K562 (cell line): Measurements from ENCODE around the gene PELI1. TPM values are rescaled to one million over a fixed set of nuclear protein-coding genes. Genes with fewer than 3 reads are reported as not detected.

Experiments
- ARID1B ChIP-seq: fragments of 450-650 bp; IDR thresholded peaks from 2 replicates; pipeline ENCODE4 v1.6.1; 2016; ENCODE audit warnings: antibody characterized with exemption, mild to moderate bottlenecking, inconsistent platforms
- HDAC6 ChIP-seq: IDR thresholded peaks from 2 replicates; pipeline ENCODE4 v1.6.1; 2012; ENCODE audit warnings: low read depth, mild to moderate bottlenecking, control low read depth, inconsistent platforms, low read length, moderate library complexity
- RCOR1 ChIP-seq, 2 experiments: IDR thresholded peaks; 2 replicates each; pipeline ENCODE4 v1.6.1; 2012; ENCODE audit warnings: low read depth in 2 of 2, low read length in 2 of 2, borderline replicate concordance in 1 of 2, improper control_type of control experiment in 1 of 2
- SP2 ChIP-seq: IDR thresholded peaks from 2 replicates; pipeline ENCODE4 v1.6.1; 2011; ENCODE audit warnings: mild to moderate bottlenecking, low read depth, low read length, moderate library complexity; ENCODE audit not compliant: poor library complexity, severe bottlenecking; ENCODE audit errors: extremely low read depth
- ZNF384 ChIP-seq: IDR thresholded peaks from 2 replicates; pipeline ENCODE4 v1.6.1; 2012; ENCODE audit warnings: low read depth, low read length, improper control_type of control experiment
- polyA plus RNA-seq, 8 experiments: library from polyadenylated mRNA; depleted of rRNA in 4 of 8; stranded (reverse) in 5 of 8; unstranded in 3 of 8; fragments of >200 nt; fragmentation: Nextera tagmentation in 2 of 8; fragmentation: Illumina TruSeq in 1 of 8; extraction: Ambion mirVana in 2 of 8; extraction: Trizol in 1 of 8; gene quantifications; 2 replicates each; pipeline versions ENCODE4 v1.2.1 to v1.2.3, GENCODE V29; 2011 to 2014; ENCODE audit warnings: inconsistent platforms in 1 of 8, missing spikeins in 1 of 8
- total RNA-seq, 7 experiments: library from RNA; depleted of rRNA in 6 of 7; stranded (reverse); fragments of >200 nt in 6 of 7; fragmentation: Illumina TruSeq in 2 of 7; extraction: Trizol in 2 of 7; gene quantifications; 2 replicates each; pipeline versions ENCODE4 v1.2.1 to v1.2.3, GENCODE V29; 2011 to 2021; ENCODE audit warnings: low replicate concordance in 1 of 7
- TF ChIP-seq, protein P1 (sequence below): fragments of 450-650 bp; IDR thresholded peaks from 2 replicates; pipeline ENCODE4 v1.6.1; 2016; ENCODE audit warnings: mild to moderate bottlenecking, moderate library complexity
- TF ChIP-seq, protein P2 (sequence below): fragments of 250-450 bp; sonication (Bioruptor Pico); IDR thresholded peaks from 2 replicates; pipeline ENCODE4 v1.8.0; 2022; ENCODE audit warnings: moderate library complexity, mild to moderate bottlenecking, inconsistent platforms
- TF ChIP-seq, protein P3 (sequence below), 2 experiments: fragments of 450-650 bp; conservative IDR thresholded peaks; 2 replicates each; pipeline ENCODE4 v1.6.1; 2017; ENCODE audit warnings: mild to moderate bottlenecking in 2 of 2, moderate library complexity in 2 of 2
- TF ChIP-seq, protein P4 (sequence below): fragments of 150-350 bp; IDR thresholded peaks from 2 replicates; pipeline ENCODE4 v1.6.1; 2014; ENCODE audit warnings: low read depth, mild to moderate bottlenecking, low read length, borderline replicate concordance

PELI1 gene
- total and polyA plus RNA-seq, 9 of the 15 experiments (the other 6 are each of a cell fraction or from before 2014, with no cell fraction given) = 3.3 to 19.2 (median 12.5) TPM

DNA sequence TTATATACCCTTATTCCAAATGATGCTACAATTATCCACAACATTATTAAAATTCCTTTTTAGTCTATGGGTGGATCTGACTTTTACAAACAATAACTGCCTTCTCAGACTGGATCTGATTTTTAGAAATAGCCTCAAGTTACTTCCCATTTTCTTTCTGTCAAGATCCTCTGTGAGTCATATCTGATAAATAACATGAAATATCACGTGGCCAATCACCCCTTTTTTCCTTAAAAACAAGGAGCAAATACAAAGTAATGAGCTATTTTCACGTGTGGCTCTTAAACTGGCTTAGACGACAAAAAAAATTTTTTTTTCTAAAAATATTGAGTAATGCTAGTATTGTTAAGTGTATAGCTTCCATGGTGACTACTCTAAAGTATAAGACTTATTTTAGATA is 6.7 kb downstream of the PELI1 start (continued):
- TF ChIP-seq, protein P1, sequence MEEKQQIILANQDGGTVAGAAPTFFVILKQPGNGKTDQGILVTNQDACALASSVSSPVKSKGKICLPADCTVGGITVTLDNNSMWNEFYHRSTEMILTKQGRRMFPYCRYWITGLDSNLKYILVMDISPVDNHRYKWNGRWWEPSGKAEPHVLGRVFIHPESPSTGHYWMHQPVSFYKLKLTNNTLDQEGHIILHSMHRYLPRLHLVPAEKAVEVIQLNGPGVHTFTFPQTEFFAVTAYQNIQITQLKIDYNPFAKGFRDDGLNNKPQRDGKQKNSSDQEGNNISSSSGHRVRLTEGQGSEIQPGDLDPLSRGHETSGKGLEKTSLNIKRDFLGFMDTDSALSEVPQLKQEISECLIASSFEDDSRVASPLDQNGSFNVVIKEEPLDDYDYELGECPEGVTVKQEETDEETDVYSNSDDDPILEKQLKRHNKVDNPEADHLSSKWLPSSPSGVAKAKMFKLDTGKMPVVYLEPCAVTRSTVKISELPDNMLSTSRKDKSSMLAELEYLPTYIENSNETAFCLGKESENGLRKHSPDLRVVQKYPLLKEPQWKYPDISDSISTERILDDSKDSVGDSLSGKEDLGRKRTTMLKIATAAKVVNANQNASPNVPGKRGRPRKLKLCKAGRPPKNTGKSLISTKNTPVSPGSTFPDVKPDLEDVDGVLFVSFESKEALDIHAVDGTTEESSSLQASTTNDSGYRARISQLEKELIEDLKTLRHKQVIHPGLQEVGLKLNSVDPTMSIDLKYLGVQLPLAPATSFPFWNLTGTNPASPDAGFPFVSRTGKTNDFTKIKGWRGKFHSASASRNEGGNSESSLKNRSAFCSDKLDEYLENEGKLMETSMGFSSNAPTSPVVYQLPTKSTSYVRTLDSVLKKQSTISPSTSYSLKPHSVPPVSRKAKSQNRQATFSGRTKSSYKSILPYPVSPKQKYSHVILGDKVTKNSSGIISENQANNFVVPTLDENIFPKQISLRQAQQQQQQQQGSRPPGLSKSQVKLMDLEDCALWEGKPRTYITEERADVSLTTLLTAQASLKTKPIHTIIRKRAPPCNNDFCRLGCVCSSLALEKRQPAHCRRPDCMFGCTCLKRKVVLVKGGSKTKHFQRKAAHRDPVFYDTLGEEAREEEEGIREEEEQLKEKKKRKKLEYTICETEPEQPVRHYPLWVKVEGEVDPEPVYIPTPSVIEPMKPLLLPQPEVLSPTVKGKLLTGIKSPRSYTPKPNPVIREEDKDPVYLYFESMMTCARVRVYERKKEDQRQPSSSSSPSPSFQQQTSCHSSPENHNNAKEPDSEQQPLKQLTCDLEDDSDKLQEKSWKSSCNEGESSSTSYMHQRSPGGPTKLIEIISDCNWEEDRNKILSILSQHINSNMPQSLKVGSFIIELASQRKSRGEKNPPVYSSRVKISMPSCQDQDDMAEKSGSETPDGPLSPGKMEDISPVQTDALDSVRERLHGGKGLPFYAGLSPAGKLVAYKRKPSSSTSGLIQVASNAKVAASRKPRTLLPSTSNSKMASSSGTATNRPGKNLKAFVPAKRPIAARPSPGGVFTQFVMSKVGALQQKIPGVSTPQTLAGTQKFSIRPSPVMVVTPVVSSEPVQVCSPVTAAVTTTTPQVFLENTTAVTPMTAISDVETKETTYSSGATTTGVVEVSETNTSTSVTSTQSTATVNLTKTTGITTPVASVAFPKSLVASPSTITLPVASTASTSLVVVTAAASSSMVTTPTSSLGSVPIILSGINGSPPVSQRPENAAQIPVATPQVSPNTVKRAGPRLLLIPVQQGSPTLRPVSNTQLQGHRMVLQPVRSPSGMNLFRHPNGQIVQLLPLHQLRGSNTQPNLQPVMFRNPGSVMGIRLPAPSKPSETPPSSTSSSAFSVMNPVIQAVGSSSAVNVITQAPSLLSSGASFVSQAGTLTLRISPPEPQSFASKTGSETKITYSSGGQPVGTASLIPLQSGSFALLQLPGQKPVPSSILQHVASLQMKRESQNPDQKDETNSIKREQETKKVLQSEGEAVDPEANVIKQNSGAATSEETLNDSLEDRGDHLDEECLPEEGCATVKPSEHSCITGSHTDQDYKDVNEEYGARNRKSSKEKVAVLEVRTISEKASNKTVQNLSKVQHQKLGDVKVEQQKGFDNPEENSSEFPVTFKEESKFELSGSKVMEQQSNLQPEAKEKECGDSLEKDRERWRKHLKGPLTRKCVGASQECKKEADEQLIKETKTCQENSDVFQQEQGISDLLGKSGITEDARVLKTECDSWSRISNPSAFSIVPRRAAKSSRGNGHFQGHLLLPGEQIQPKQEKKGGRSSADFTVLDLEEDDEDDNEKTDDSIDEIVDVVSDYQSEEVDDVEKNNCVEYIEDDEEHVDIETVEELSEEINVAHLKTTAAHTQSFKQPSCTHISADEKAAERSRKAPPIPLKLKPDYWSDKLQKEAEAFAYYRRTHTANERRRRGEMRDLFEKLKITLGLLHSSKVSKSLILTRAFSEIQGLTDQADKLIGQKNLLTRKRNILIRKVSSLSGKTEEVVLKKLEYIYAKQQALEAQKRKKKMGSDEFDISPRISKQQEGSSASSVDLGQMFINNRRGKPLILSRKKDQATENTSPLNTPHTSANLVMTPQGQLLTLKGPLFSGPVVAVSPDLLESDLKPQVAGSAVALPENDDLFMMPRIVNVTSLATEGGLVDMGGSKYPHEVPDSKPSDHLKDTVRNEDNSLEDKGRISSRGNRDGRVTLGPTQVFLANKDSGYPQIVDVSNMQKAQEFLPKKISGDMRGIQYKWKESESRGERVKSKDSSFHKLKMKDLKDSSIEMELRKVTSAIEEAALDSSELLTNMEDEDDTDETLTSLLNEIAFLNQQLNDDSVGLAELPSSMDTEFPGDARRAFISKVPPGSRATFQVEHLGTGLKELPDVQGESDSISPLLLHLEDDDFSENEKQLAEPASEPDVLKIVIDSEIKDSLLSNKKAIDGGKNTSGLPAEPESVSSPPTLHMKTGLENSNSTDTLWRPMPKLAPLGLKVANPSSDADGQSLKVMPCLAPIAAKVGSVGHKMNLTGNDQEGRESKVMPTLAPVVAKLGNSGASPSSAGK = no peak
- TF ChIP-seq, protein P2, sequence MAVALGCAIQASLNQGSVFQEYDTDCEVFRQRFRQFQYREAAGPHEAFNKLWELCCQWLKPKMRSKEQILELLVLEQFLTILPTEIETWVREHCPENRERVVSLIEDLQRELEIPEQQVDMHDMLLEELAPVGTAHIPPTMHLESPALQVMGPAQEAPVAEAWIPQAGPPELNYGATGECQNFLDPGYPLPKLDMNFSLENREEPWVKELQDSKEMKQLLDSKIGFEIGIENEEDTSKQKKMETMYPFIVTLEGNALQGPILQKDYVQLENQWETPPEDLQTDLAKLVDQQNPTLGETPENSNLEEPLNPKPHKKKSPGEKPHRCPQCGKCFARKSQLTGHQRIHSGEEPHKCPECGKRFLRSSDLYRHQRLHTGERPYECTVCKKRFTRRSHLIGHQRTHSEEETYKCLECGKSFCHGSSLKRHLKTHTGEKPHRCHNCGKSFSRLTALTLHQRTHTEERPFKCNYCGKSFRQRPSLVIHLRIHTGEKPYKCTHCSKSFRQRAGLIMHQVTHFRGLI (CRISPR knock-in tag) = no peak
- TF ChIP-seq HDAC6 = no peak
- TF ChIP-seq, protein P3, sequence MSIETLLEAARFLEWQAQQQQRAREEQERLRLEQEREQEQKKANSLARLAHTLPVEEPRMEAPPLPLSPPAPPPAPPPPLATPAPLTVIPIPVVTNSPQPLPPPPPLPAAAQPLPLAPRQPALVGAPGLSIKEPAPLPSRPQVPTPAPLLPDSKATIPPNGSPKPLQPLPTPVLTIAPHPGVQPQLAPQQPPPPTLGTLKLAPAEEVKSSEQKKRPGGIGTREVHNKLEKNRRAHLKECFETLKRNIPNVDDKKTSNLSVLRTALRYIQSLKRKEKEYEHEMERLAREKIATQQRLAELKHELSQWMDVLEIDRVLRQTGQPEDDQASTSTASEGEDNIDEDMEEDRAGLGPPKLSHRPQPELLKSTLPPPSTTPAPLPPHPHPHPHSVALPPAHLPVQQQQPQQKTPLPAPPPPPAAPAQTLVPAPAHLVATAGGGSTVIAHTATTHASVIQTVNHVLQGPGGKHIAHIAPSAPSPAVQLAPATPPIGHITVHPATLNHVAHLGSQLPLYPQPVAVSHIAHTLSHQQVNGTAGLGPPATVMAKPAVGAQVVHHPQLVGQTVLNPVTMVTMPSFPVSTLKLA (conservative IDR thresholded peaks at IDR 0.05) = peak; percentile 36 to 47; a peak in 2 of 4 replicates
- TF ChIP-seq RCOR1 (IDR thresholded peaks at IDR 0.05; ENCODE audit: borderline replicate concordance in 1 of 2, low read depth in 2 of 2, low read length in 2 of 2) = 0 out of 4 replicates have a peak, but pooled peaks of 1 of the 2 experiments have one; percentile 6
- TF ChIP-seq ZNF384 = no peak
- no peak for TF ChIP-seq SP2
- TF ChIP-seq ARID1B = peak; percentile 53
- TF ChIP-seq, protein P4, sequence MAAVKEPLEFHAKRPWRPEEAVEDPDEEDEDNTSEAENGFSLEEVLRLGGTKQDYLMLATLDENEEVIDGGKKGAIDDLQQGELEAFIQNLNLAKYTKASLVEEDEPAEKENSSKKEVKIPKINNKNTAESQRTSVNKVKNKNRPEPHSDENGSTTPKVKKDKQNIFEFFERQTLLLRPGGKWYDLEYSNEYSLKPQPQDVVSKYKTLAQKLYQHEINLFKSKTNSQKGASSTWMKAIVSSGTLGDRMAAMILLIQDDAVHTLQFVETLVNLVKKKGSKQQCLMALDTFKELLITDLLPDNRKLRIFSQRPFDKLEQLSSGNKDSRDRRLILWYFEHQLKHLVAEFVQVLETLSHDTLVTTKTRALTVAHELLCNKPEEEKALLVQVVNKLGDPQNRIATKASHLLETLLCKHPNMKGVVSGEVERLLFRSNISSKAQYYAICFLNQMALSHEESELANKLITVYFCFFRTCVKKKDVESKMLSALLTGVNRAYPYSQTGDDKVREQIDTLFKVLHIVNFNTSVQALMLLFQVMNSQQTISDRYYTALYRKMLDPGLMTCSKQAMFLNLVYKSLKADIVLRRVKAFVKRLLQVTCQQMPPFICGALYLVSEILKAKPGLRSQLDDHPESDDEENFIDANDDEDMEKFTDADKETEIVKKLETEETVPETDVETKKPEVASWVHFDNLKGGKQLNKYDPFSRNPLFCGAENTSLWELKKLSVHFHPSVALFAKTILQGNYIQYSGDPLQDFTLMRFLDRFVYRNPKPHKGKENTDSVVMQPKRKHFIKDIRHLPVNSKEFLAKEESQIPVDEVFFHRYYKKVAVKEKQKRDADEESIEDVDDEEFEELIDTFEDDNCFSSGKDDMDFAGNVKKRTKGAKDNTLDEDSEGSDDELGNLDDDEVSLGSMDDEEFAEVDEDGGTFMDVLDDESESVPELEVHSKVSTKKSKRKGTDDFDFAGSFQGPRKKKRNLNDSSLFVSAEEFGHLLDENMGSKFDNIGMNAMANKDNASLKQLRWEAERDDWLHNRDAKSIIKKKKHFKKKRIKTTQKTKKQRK = no peak
